ENCODE measurements around the gene CFDP1.

Gene CFDP1

DNA sequence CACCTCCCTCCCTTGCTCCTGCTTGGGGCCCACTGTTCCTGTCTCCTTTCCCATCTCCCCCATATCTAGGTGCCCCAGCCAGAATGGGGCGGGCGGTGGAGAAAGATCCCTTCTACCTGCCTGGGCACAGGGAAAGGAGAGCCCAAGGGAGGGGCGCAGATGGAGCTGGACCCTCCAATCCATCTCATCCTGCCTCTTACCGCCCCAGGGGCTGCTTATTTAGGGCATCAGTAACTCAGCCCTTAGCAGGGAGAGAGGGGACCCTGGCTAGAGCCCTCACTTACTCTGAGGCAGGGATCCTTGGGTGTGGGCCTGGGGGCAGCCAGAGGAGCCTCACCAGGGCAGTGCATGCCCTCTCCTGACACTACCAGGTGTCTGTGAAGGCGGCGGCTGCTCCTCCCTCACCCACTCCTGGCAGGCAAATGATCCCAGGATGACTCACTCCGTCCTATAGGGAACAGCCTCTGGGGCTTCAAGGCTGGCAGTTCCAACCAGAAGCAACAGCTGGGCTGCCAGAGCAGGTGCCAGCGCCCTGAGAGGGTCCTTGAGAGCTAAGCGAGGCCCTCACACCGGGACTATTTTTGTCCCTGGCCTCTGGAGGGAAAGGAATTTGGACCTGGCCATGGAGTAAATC lies 165.6 kb downstream of the CFDP1 start:
- no peak for DNase-seq (ENCODE audit: low read depth in 3 of 3, low spot score in 1 of 3)

GRCh38 chr16:75266738-75267630 lies 166.3 kb downstream of the CFDP1 start:
- no peak for DNase-seq (ENCODE audit: low read depth in 3 of 3, low spot score in 1 of 3)

DNA sequence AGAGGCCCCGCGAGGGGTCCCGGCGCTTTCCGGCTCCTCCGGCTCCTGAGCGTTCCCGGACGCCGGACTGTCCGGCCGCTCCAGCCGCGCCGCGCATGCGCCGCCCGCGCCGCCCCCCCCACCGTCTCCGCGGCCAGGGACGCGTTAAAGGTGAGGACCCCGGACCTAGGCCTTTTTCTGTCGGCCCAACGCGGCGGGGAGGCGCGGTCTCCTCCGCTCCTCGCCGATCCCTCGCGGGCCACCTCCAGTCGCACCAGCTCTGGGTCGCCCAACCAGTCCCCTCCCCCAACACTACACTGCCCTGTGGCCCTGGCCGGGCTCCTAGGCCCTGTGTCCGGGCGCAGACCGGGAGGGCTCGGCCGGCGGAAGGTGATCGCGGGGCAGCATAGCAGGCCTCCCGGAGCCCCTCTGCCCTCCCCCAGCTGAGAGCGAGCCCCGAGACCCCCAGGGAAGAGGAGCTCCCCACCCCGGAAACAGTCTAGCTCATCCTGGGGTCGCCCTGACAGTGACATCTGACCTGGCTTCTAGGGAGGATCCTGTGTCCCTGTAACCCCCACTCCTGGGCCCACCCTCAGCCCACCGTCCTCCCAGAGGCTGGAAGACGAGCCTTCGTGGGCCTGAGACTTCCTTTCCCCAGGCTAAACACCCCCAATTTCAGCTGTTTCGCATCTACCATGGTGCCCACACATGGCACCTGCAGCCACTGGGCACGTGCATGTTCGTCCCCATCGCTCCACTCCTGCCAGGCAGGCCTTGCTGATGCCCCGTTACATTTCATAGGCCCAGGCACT lies 167.2 kb downstream of the CFDP1 start:
- DNase-seq (ENCODE audit: low read depth in 3 of 3, low spot score in 1 of 3): no peak

DNA sequence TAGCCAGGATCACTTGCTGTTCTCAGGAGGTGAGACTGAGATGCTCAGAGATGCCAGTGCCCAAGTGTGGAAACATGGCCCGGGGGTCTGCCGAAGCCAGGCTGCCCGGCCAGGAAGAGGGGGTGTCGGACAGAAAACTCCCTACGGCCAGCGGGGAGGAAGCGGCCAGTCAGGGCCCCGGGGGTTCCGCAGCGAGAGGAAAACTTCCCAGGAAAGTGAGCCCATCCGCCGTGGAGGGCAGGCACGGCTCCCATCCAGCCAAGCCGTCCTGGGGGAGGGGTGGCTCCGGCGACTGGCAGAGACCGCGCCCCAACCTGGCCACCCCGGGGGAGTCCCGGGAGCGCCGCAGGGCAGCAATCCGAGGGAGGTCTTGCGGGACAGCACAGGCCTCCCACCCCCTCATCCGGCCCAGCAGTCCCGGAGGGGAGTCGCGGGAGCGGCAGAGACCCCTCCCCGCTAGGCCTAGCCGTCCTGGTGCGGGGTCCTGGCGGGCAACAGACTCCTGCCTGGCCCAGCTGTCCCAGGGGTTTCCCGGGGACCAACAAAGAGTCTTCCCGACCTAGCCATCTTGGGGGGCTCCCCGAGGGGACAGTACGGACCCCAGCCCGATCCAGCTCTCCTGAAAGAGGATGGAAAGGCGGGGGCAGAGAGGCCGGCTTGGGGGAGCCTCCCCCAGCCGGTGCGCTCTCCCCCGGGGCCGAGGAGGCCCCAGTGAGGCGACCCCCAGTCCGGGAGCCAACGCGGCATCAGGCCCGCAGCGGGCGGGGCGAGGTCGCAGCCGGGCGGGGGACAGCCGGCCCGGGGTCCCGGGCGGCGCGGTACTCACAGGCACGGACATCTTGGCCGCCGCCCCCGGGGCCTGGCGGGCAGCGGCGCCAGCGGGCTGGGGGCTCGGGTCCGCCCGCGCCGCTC lies 168.0 kb downstream of the CFDP1 start:
- DNase-seq (ENCODE audit: low read depth in 3 of 3, low spot score in 1 of 3): no peak

DNA sequence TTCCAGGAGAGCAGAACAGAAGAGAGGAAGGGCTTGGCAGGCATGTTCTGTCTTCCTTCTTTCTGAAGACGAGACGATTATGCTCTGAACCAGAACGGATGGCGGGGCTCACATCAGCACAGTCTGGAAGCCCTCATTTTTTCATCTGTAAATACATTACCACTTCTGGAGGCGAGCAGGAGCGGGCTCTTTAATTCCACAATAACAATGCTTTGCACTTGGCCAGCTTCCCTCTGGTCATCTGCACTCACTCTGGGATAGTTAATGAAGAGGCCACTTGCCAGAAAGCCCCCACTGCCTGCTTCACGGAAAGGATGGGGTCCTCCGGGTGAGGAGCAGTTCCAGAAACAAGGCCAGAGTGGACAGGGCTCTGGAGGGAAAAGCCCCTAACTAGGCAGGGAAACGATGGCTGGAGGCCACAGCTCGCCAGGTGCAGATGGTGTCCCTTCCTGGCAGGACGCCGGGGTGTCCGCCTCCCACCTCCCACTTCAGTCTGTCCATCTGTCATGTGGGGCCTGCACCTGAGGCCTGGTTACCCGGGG lies 168.8 kb downstream of the CFDP1 start:
- no peak for DNase-seq (ENCODE audit: low read depth in 3 of 3, low spot score in 1 of 3)

GRCh38 chr16:75263963-75264445 lies 169.3 kb downstream of the CFDP1 start:
- no peak for DNase-seq (ENCODE audit: low read depth in 3 of 3, low spot score in 1 of 3)

GRCh38 chr16:75263291-75263962 lies 169.9 kb downstream of the CFDP1 start:
- no peak for DNase-seq (ENCODE audit: low read depth in 3 of 3, low spot score in 1 of 3)

GRCh38 chr16:75262800-75263127 lies 170.5 kb downstream of the CFDP1 start:
- no peak for DNase-seq (ENCODE audit: low read depth in 3 of 3, low spot score in 1 of 3)

DNA sequence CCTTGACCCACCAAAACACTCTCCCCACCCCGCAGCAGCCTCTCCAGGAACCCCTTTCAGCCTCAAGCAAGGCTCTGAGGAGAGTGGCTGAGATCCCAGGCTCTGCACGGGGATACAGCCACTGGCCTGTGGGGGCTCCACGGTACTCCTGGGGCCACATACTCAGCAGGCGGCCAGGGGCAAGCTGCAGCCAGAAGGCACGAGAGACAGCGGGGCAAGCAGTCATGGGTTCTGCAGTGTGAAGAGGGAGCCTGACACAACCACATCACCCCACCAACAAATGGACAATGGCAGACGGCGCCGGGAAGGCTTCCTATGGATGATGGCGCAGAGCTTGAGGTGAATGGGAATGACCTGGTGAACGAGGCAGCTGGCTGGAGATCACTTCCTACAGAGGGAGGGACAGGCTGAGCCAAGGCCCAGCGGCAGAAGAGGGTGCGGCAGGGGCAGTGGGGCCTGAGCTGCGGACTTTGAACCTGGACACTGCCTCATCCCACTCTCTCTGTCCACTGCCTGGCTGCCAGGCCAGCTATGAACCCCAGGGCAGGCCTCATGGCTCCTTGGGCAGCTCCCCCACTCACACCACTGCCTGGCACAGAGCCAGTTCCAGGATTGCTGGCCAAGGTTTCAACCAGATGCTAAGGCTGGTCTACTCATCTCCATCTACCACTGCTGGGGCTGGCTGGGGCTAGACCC lies 171.1 kb downstream of the CFDP1 start:
- no peak for DNase-seq (ENCODE audit: low read depth in 3 of 3, low spot score in 1 of 3)

- DNase-seq (ENCODE audit: low read depth in 3 of 3, low spot score in 1 of 3): no peak
Observed at GRCh38 chr16:75261590-75262078, 171.7 kb downstream of the CFDP1 start.

DNA sequence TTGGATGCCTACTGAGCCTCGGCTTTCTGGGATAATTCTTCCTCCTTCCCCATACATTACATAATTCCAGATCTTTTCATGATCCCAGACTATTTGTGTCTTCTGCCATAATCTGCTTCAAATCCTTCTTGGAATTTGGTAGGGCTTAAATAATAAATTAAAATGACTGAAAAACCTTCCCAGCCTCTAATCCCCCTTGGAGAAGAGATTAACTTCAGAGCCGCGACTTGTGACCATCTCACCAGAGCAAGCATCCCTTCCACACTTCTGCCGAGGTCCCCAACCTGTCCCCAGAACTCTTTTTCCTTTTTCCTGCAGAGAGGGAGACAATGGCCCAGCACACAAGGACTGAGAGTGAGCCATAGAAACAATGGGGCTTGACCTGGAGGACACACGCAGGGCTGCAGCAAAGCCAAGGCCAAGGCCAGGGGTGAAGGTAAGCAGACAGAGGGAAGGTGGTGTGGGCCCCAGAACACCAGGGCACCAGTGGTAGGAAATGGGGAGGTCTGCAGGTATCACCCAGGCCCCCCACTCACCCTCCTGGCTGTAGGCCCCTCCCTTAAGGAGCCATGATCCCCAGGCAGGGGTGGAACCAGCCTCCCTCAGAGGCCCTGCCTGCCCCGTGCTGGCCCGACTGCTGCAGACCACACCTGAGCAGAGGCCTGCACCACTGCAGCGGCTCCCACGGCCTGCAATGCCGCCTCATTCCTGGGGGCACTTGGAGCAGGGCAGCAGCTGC lies 172.3 kb downstream of the CFDP1 start:
- DNase-seq (ENCODE audit: low read depth in 3 of 3, low spot score in 1 of 3): no peak

GRCh38 chr16:75258807-75259141 lies 174.5 kb downstream of the CFDP1 start:
- no peak for DNase-seq (ENCODE audit: low read depth in 3 of 3, low spot score in 1 of 3)

DNA sequence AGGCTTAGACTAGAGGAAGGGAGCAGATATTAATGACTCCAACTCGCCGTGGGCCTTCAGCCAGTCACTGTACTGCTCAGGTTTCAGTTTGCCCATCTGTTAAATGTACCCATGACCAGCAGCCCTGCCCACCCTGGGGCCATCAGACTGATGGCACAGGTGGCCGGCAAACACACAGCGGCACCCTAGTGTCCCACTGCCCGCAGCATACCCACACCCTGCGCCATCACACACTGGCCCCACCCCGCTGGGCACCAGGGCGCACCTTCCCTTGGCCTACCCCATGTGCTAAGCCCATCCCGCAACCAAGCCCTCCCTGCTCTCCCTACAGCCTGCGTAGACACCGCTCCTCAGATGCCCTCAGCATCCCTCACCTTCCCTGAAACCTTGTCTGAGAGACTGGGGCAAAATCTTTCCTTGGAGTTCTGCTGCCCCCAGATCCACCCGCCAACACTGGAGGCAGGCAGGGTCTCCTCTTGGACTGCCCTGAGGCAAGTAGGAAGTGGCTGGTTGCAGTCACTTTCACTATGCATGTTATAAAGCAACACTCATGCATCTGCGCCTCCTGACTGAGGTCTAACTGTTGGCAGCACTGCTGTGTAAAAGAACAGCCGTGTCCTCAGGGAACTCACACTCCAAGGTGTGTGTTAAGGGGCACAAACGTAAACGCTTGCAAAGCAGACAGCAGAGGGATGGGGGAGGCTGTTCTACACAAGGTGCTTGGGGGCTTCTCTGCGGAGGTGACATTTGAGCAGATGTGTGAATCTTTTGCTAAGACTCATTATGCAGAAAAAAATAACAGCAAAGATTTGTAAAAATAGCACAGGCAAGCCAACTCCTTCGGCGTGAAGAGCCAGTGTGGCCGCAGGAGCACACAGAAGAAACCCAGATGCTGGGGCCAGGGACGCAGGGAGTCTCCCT lies 175.2 kb downstream of the CFDP1 start:
- no peak for DNase-seq (ENCODE audit: low read depth in 3 of 3, low spot score in 1 of 3)

DNA sequence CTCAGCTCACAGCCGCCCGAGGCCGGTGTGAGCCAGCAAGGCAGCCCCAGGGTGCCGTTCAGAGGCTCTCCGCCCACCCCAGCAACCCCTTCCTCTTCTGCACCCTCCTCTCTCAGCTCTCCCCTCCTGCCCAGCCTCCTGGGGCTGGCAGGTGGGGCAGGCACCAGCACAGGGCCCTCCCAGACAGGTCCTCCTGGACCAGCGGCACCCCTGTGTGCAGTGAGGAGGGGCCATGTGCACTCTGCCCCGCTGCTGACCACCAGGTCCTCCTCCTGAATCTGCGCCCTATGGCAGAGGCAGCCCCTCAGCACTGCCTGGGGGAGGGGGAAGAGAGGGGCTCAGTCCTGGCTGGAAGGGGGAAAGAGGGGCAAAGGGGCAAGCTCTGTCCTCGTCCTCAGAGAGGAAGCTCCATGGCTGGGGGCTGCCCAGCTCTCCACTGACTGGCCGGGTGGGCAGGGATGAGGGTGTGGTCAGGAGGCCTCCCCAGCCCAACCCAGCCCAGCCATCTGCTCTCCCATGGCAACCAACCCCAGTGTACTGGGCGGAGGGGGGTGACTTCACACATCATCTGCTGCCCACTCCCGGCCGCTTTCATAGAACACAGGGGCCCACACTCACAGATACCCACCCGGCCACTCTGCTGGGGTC lies 176.5 kb downstream of the CFDP1 start:
- no peak for DNase-seq (ENCODE audit: low read depth in 3 of 3, low spot score in 1 of 3)

DNA sequence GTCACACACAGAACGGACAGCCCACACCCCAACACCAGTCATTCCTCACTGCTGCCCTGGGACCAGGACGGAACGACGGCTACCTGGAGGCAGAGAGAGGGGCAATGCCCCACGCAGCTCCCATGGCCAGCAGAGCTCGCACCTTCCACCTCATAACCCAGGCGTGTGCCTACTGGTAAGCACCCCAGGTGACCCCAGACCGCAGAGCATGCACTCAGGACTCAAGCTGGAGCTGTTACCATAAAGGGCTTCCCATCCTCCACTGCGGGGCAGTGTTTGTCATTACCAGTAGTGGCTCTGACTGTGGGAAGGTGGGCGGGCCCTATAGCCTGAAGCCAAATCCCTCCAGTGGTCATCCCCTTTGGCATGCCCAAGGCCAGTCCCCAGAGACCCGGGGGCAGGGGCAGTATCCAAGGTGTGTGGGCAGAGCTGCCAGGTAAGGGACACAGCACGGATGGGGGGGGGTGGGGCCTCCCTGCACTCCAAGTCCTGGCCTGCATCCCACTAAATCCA lies 177.2 kb downstream of the CFDP1 start:
- DNase-seq (ENCODE audit: low read depth in 3 of 3, low spot score in 1 of 3): no peak

DNA sequence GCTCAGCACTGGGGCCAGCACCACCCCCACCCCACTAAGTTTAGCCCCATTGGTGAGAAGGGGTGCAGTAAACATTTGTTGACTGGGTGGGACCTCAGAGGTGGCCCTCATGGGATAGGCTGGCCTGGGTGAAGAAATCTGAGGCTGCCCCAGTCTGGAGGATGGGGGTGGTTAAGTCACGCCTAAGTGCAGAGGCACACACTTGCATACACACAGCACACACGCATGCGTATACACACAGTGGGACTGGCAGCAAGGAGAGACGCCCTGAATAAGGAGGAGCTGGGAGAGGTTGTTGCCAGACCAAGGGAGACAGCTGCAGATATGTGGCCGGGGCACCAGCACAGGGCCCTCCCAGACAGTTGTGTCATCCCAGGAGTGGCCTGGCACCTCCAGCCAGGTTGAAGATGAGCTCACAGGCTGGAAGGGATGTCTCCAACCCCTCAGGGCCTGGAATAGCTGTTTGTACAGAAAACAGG lies 178.9 kb downstream of the CFDP1 start:
- no peak for DNase-seq (ENCODE audit: low read depth in 3 of 3, low spot score in 1 of 3)

All from stimulated activated CD4-positive, alpha-beta T cell treated with anti-CD3 and anti-CD28 coated beads, TNF-alpha, amount 100 ng/mL, for 1 hour (primary cell).